HG03097 (cell line): ENCODE measurements around the gene PTPRCAP.
"Not testable (repeated sequence)": the region's sequence is repeated elsewhere in the genome, so short reads cannot be mapped to it uniquely, and the experiment has no call there.

Experiments
- ATAC-seq: cut with Tn5 transposase; IDR thresholded peaks from one replicate; pipeline ENCODE4 v1.9.1; 2021; ENCODE audit not compliant: unreplicated experiment, low FRiP score

PTPRCAP gene

DNA sequence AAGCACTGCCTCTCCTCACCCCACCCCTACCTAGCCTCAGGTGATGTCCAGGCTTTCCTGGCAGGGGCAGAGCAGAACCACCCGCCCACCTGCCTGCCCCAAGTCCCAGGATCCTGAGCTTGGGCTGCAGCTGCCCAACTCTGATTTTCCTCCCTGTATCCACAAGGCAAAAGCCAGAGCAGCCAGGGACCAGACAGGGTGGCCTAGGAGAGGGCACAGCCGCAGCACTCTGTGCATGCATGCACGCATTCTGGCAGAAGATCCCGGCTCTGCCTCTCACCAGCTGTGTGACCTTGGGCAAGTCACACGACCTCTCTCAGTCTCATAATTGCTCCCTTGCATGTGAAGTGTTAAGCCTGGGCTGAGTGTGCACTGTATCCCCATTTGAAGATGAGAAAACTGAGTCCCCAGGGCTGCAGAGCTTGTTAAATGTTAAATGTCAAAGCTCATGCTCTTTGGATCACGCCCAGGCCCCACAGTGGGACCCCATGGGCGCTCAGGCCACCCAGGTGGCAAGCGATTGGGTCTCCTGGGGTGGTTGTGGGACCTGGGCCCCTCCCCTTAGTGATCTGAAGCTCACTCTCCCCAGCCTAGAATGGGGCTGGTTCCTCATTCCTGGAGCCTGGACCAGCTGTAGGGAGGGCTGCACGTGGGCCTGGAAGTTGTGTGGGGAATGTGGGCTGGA lies 24.8 kb downstream of the PTPRCAP start:
- ATAC-seq, result no peak

- ATAC-seq, result no peak
Measured at GRCh38 chr11:67411785-67412152, 25.7 kb downstream of the PTPRCAP start.

DNA sequence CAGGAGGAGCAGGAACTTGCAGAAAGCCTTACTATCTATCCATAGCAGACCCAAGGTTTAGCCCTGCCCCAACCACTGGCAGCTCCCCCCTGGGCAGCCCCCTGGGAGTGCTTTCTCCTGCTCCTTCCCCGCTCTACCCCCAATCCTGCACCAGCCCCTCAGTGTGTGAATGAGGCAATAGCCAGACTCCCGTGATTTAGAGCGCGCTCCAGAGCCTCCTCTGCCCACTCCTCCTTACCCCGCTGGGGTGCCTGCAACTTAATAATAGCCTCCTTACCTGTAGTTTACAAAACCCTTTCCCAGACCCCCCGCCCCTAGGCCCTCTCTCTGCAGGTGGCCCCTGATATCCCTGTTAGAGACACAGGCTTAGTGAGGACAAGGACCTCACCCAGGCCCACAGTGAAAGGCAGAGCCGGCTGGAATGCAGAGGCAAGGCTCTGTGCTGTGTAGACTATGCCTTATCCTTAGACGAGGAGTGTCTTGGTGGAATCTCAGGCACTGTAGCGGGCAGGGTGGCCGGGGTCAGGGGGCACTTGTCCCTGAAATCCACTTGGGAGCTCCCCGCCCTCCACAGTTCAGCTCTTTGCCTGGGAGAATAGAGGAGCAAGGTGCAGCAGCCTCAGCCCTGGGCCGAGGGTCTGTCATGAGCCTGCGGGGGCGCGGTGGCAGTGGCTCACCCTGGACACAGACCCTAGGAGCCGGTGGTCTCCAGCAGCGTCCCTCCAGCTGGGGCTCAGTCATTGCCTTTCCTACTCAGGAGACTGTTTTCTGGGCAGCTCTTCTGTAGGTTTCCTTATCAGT lies 26.3 kb downstream of the PTPRCAP start:
- no peak for ATAC-seq

- no peak for ATAC-seq
Measured at GRCh38 chr11:67410369-67410831, 27.1 kb downstream of the PTPRCAP start.

DNA sequence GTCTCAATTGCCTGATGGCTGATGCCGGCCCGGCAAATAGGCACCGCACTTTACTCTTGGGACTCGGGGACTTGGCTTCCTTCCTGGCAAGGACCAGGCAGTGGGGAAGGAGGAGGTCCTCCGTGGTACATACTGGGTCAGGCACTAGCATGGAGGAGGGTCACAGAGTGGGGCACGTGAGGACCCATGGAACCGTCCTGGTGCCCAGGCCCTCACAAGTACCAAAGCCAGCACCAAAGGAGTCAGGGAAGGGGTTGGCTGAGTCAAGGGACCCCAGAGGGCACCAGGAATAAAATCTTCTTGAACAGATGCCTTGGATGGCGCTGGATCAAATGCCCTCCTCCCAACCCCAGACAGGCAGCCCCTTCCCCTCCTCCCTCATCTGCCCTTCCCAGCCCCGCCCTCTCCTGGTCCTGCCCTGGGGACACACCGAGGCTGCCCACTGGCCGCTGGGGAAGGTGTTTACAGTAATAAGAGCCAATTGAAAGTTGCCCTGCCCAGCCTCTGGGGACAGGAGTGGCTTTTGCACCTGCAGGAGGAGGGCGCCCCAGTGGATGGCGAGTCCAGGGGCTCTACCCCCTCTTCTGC lies 27.6 kb downstream of the PTPRCAP start:
- ATAC-seq, result no peak

GRCh38 chr11:67409261-67409666 lies 28.2 kb downstream of the PTPRCAP start:
- no peak for ATAC-seq

GRCh38 chr11:67408437-67409200 lies 28.9 kb downstream of the PTPRCAP start:
- no peak for ATAC-seq

DNA sequence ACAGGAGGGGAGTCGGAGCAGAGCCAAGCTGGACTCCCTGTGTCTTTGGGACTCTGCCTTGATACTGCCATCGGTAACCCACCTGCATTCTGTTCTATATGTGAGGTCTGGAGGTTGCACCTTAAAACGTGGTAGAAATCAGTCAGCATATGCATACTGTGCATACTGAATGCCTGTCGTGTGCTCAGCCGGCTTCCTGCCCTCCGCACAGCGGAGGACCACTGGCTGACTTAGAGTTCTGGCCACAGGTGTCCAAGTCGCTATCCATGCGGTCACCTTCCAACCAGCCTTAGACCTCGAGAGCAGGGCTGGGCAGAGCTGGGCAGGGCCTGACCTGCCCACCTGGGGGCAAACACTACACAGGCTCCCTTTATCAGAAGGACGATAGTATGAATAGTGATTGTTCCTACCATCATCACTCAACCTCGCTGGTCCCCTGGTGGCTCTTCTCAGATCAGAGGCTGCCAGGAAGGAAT lies 29.8 kb downstream of the PTPRCAP start:
- no peak for ATAC-seq

- ATAC-seq, result no peak
Measured at GRCh38 chr11:67406969-67407687, 30.4 kb downstream of the PTPRCAP start.

DNA sequence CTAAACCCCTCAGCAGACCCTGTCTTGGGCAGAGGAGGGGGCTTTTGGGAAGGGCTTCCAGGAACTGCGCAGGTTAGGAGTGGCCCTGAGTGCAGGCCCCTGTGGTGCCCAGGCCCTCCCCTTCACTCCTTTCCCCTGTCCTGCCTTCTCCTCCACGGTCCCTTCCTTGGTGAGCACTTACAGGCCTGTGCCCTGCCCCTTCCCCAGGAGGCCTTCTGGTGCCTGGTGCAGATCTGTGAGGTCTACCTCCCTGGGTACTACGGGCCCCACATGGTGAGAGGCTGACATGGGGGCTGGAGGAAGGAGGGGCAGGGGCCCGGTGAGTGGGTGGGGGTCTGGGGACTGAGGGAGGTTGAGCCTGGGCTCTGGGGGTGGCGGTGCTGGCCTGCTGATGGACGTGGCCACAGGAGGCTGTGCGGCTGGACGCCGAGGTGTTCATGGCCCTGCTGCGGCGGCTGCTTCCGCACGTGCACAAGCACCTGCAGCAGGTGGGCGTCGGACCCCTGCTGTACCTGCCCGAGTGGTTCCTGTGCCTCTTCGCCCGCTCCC lies 31.0 kb downstream of the PTPRCAP start:
- no peak for ATAC-seq

DNA sequence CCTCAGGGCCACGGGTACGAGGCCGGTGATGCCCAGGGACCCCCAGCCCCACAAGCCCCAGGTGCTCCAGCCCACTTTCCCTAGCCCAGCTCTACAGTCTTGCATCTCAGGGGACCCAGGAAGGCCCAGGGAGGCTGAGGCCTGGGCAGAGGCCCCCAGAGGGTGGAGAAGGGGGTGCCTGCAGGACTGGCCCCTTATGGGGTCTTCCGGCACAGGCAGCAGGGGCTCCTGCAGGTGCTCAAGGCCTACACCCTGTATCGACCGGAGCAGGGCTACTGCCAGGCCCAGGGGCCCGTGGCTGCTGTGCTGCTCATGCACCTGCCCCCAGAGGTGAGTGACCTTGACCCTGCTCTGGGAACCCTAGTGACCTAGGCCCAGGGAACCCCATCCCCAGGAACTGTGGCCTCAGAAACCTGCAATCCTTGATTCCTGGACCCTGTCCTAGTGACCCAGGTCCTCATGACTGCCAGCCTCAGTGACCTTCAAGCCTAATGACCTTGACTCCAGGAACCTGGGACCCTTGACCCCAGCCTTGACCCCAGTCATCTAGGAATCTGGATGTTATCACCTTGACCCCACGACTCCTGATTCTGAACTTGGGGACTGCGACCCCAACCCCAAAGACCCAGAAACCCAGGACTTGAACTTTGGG lies 31.7 kb downstream of the PTPRCAP start:
- ATAC-seq, result no peak

DNA sequence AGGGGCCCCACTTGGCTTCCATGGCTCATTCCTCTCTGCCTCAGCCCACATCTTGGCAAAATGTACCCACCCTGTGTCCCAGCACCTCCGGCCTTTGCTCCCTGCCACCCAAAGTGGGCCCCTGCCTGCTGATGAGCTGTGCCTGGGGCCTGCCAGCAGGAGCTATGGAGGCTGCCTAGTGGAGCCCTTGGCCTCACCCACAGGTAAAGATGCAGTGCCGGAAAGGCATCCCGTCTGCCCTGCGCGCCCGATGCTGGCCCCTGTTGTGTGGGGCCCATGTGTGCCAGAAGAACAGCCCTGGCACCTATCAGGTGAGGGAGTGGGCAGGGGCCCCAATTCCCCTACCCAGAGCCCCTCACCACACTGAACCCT lies 32.3 kb downstream of the PTPRCAP start:
- no peak for ATAC-seq

GRCh38 chr11:67404515-67405195 lies 32.8 kb downstream of the PTPRCAP start:
- ATAC-seq, result no peak

DNA sequence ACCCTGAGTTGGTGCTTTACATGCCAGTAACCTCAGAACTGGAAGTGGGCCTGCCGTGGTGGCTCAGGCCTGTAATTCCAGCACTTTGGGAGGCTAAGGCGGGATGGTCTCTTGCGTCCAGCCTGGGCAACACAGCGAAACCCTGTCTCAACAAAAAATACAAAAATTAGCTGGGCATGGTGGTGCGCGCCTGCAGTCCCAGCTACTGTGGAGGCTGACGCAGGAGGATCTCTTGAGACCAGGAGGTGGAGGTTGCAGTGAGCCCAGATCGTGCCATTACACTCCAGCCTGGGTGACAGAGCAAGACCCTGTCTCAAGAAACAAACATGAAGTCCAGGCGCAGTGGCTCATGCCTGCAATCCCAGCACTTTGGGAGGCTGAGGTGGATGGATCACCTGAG lies 34.4 kb downstream of the PTPRCAP start:
- not testable (repeated sequence) for ATAC-seq

DNA sequence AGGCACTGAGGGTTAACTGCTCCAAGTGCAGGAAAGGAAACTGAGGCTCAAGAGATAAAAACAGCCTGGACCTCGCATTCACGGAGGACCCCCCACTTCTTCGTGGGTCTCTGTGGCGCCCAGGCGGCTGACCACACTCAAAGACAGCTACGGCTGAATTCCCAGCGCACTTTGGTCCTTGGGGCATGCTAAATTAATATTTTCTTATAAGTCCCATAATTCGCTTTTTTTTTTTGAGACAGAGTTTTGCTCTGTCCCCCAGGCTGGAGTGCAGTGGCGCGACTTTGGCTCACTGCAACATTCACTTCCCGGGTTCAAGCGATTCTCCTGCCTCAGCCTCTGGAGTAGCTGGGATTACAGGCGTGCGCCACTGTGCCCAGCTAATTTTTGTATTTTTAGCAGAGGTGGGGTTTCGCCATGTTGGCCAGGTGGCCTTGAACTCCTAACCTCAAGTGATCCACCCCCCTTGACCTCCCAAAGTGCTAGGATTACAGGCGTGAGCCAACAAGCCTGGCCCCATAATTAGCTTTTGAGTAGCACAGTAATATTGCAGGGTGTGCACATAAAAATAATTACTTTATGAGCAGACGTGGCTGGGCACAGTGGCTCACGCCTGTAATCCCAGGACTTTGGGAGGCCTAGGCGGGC lies 35.2 kb downstream of the PTPRCAP start:
- not testable (repeated sequence) for ATAC-seq

GRCh38 chr11:67401495-67402191 lies 35.8 kb downstream of the PTPRCAP start, which contains the start of gene PPP1CA:
Gene PPP1CA, minus strand, starts transcription at chr11:67401858. Its CDS starts 76 bp downstream, at chr11:67401782.
- ATAC-seq, result peak; percentile 56

DNA sequence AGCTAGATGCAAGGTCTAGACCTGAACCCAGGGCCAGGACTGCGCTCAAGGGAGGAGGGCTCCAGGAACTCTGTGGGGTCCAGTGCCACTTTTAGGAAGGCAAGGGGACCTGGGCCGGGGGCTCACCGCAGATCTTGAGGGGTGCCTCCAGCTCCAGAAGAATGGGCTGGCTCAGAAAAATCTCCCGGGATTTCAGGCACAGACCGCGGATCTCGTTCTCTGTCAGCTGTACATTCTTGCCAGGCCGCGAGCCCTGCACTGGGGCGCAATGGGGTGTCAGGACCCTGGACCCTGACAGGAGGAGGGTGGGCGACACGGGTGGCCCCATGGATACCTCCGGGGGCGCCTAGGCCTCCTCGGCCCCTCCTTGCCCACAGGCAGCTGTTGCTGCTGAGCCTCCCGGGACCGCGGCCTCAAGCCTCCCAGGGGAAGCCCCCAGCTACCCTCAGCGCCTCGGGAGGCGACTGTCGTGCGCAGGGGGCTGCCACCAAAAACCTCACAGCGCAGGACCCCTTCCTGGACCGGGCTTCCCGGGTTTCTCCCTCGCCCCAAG lies 36.5 kb downstream of the PTPRCAP start:
- no peak for ATAC-seq
